ENCODE results near the gene DPY19L2. TPM values are rescaled to one million over a fixed set of nuclear protein-coding genes. Genes with fewer than 3 reads are reported as not detected.
"Not testable (repeated sequence)": the region's sequence is repeated elsewhere in the genome, so short reads cannot be mapped to it uniquely, and the experiment has no call there.

Gene DPY19L2
- total RNA-seq (2011; cell fraction: chromatin; rRNA removed; ENCODE audit: low replicate concordance): 0.07 and 0.83 TPM in 2 replicates
- total RNA-seq (2011; cell fraction: nucleolus; rRNA removed): 0.66 TPM in 1 of 2 replicates, not detected in the other
- total RNA-seq (2011; cell fraction: nucleoplasm; rRNA removed): not detected in 2 replicates
- 0.05 TPM in 1 of 2 replicates, not detected in the other for total RNA-seq (2014; rRNA removed)
- 0.11 and 0.32 TPM in 2 replicates for total RNA-seq (2014; rRNA removed; fragmentation: Illumina TruSeq; extraction: Trizol)
- 0.15 TPM in 1 of 2 replicates, not detected in the other for total RNA-seq (2015; rRNA removed; fragmentation: Illumina TruSeq; extraction: Trizol)
- 0.13 and 0.18 TPM in 2 replicates for total RNA-seq (2021)
- polyA plus RNA-seq (2011; rRNA removed): 0.15 TPM in 1 of 2 replicates, not detected in the other
- 0.09 TPM in 1 of 2 replicates, not detected in the other for polyA plus RNA-seq (2011; cell fraction: cytosol; rRNA removed)
- 0.21 and 0.48 TPM in 2 replicates for polyA plus RNA-seq (2011; cell fraction: nucleus; rRNA removed)
- 0.13 and 0.36 TPM in 2 replicates for polyA plus RNA-seq (2012)
- polyA plus RNA-seq (2014; fragmentation: Illumina TruSeq; extraction: Trizol): 0.13 and 0.14 TPM in 2 replicates
- polyA plus RNA-seq (2014; fragmentation: Nextera tagmentation; extraction: Ambion mirVana): under 1 TPM in 1 of 2 experiments, not detected in 1; 0.06 TPM
- polyA plus RNA-seq (2014; rRNA removed): 0.07 and 0.13 TPM in 2 replicates
- polyA minus RNA-seq (2011; rRNA and poly(A)+ RNA removed): not detected in 2 replicates
- polyA minus RNA-seq (2011; cell fraction: cytosol; rRNA and poly(A)+ RNA removed): not detected in 2 replicates
- not detected in 2 replicates for polyA minus RNA-seq (2011; cell fraction: nucleus; rRNA and poly(A)+ RNA removed)
- Bru-seq, nascent RNA: percentile 22 among the genes with signal in this experiment
- BruChase-seq, experiment 1, labeled RNA remaining after a 2-hour chase: percentile 27 among the genes with signal in this experiment
- percentile 28 among the genes with signal in this experiment for BruChase-seq, experiment 2, labeled RNA remaining after a 6-hour chase
- long read RNA-seq, experiment 1: 0 reads
- long read RNA-seq, experiment 2: 0 reads
- long read RNA-seq, experiment 3: 0 reads

GRCh38 chr12:63668028-63668799, at the start of gene DPY19L2:
TSS of gene DPY19L2 (minus strand) at chr12:63668493. CDS start at chr12:63668393, 100 bp downstream.
- BruUV-seq (replicated peaks): no TSS peak
- H3K79me2 ChIP-seq (ENCODE audit: control insufficient read depth, insufficient read depth, low read length): no peaks in the 10 kb centered on the region
- peaks cover 0 to 15% of the 10 kb centered on the region in 2 experiments; a peak in 1 of 5 replicates for H3K27me3 ChIP-seq (ENCODE audit: control insufficient read depth in 2 of 2, insufficient read depth in 2 of 2, low read length in 2 of 2)
- no peak within 1 kb of the TSS for H3K4me2 ChIP-seq (ENCODE audit: insufficient read depth, low read length)
- CTCF ChIA-PET (ENCODE audit: low intra/inter-chr PET ratio): no interaction called here
- peaks cover 0 to 6% of the 10 kb centered on the region in 2 experiments; a peak in 2 of 5 replicates for H3K4me1 ChIP-seq (replicated peaks in 1 of 2; ENCODE audit: control insufficient read depth in 2 of 2, insufficient read depth in 2 of 2, low read length in 2 of 2)
- no peak within 1 kb of the TSS for H3K27ac ChIP-seq (ENCODE audit: extremely low read depth, low read depth, low read length)
- intact Hi-C loops (cut with micrococcal nuclease) (no loop called here), in situ Hi-C loops (cut with MboI) (loop anchor here (10.0 kb wide), 1 partner anchor 587 kb away; no protein-coding TSS in a partner anchor)
- H4K20me1 ChIP-seq (replicated peaks; ENCODE audit: control insufficient read depth, insufficient read depth, low read length): no peaks in the 10 kb centered on the region
- H3K36me3 ChIP-seq (ENCODE audit: control insufficient read depth, insufficient read depth, low read length): no peaks in the 10 kb centered on the region
- H3K9ac ChIP-seq (ENCODE audit: insufficient read depth in 1 of 2, low read depth in 2 of 2, low read length in 2 of 2): no peak within 1 kb of the TSS
- no peaks in the 10 kb centered on the region for H3K9me3 ChIP-seq (replicated peaks; ENCODE audit: control insufficient read depth, insufficient read depth, low read depth, low read length)
- no peaks in the 10 kb centered on the region for H3K9me1 ChIP-seq (ENCODE audit: control insufficient read depth, insufficient read depth, low read length)
- WGBS (ENCODE audit: insufficient coverage, low coverage, missing lambda C conversion rate): 12% methylated on average over 40 of the region's 56 CpGs
- ATAC-seq: no peak
- no peak within 1 kb of the TSS for H3K4me3 ChIP-seq
- no peak for DNase-seq (ENCODE audit: extremely low read depth in 1 of 4, low spot score in 3 of 4)
- H2AFZ ChIP-seq (ENCODE audit: low read depth, low read length): no peak within 1 kb of the TSS
- FAIRE-seq: no peak
- POLR2A ChIA-PET: no interaction called here
- TF ChIP-seq SAFB (IDR thresholded peaks at IDR 0.05; ENCODE audit: borderline replicate concordance, low read depth, low read length) (no peak), RFX1 (IDR thresholded peaks at IDR 0.05) (peak; percentile 26; the same call in 1 of the 2 replicates)

DNA sequence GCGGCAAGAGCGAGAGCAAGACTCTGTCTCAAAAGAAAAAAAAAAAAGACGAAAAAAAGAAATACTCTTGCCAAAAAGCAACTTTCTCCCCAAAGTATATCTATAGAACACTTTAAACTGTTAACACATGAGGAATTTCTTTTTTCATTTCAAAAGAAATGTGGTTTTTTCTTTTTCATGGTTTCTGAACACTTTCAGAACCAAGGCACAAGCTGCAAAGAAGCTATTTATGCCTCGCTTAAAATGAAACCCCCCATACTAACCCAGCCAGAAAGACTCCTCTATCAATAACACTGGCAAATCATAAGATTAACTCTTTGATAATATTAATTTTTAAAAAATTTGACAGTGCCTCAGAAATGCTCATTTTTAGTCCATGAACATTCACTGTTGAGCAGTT, 48.6 kb upstream of the DPY19L2 start:
- H3K27me3 ChIP-seq (ENCODE audit: control insufficient read depth in 2 of 2, insufficient read depth in 2 of 2, low read length in 2 of 2); H3K9me1 ChIP-seq (ENCODE audit: control insufficient read depth, insufficient read depth, low read length); H3K4me2 ChIP-seq (ENCODE audit: insufficient read depth, low read length); H3K4me3 ChIP-seq; H3K79me2 ChIP-seq (ENCODE audit: control insufficient read depth, insufficient read depth, low read length); POLR2A ChIA-PET; H3K36me3 ChIP-seq (ENCODE audit: control insufficient read depth, insufficient read depth, low read length); in situ Hi-C loops (cut with MboI); BruUV-seq (replicated peaks); H3K4me1 ChIP-seq (replicated peaks in 1 of 2; ENCODE audit: control insufficient read depth in 2 of 2, insufficient read depth in 2 of 2, low read length in 2 of 2); ATAC-seq; H4K20me1 ChIP-seq (replicated peaks; ENCODE audit: control insufficient read depth, insufficient read depth, low read length); H3K9me3 ChIP-seq (replicated peaks; ENCODE audit: control insufficient read depth, insufficient read depth, low read depth, low read length); H3K27ac ChIP-seq (ENCODE audit: extremely low read depth, low read depth, low read length); FAIRE-seq; CTCF ChIA-PET (ENCODE audit: low intra/inter-chr PET ratio); intact Hi-C loops (cut with micrococcal nuclease); H3K9ac ChIP-seq (ENCODE audit: insufficient read depth in 1 of 2, low read depth in 2 of 2, low read length in 2 of 2); H2AFZ ChIP-seq (ENCODE audit: low read depth, low read length); DNase-seq (ENCODE audit: extremely low read depth in 1 of 4, low spot score in 3 of 4): not testable (repeated sequence)
- 0% methylated on average over 4 of the region's 4 CpGs for WGBS (ENCODE audit: insufficient coverage, low coverage, missing lambda C conversion rate)

DNA sequence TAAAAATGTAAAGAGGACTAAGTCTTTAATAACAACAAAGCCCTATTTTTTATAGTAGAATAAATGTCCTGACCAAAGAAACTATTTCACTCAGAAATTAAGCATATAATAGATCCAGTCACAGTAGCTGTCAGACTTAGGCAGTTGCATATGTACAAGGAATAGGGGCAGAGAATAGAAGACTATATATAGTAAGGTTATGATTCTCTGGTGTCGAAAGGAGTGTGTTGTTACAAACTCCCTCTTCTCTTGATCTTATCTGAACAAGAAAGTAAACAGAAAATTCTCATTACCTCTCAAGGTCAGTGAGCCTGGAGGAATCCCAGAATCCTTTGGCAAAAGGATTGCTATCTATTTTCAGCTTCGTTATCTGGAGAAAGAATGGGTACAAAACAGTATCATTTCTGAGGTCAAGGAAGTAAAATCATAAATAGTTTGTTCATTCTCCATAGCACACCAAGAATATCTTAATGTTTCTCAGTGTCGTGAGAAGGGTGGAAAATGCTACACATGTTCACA, 46.9 kb upstream of the DPY19L2 start:
- in situ Hi-C loops (cut with MboI); H3K9me1 ChIP-seq (ENCODE audit: control insufficient read depth, insufficient read depth, low read length); BruUV-seq (replicated peaks); H3K27me3 ChIP-seq (ENCODE audit: control insufficient read depth in 2 of 2, insufficient read depth in 2 of 2, low read length in 2 of 2); H3K9ac ChIP-seq (ENCODE audit: insufficient read depth in 1 of 2, low read depth in 2 of 2, low read length in 2 of 2); H3K4me2 ChIP-seq (ENCODE audit: insufficient read depth, low read length); intact Hi-C loops (cut with micrococcal nuclease); DNase-seq (ENCODE audit: extremely low read depth in 1 of 4, low spot score in 3 of 4); H3K4me1 ChIP-seq (replicated peaks in 1 of 2; ENCODE audit: control insufficient read depth in 2 of 2, insufficient read depth in 2 of 2, low read length in 2 of 2); H3K27ac ChIP-seq (ENCODE audit: extremely low read depth, low read depth, low read length); H2AFZ ChIP-seq (ENCODE audit: low read depth, low read length); FAIRE-seq; POLR2A ChIA-PET; CTCF ChIA-PET (ENCODE audit: low intra/inter-chr PET ratio); H3K9me3 ChIP-seq (replicated peaks; ENCODE audit: control insufficient read depth, insufficient read depth, low read depth, low read length); H3K36me3 ChIP-seq (ENCODE audit: control insufficient read depth, insufficient read depth, low read length); H3K4me3 ChIP-seq; H4K20me1 ChIP-seq (replicated peaks; ENCODE audit: control insufficient read depth, insufficient read depth, low read length); H3K79me2 ChIP-seq (ENCODE audit: control insufficient read depth, insufficient read depth, low read length); ATAC-seq: not testable (repeated sequence)
- 0% methylated on average over 3 of the region's 3 CpGs for WGBS (ENCODE audit: insufficient coverage, low coverage, missing lambda C conversion rate)
